ENCODE data around the gene TMEM207. TPM values are rescaled to one million over a fixed set of nuclear protein-coding genes. Genes with fewer than 3 reads are reported as not detected.

The TMEM207 gene
- polyA plus RNA-seq, 3 donors, result 17.8 to 24.0 (median 20.3) TPM

DNA sequence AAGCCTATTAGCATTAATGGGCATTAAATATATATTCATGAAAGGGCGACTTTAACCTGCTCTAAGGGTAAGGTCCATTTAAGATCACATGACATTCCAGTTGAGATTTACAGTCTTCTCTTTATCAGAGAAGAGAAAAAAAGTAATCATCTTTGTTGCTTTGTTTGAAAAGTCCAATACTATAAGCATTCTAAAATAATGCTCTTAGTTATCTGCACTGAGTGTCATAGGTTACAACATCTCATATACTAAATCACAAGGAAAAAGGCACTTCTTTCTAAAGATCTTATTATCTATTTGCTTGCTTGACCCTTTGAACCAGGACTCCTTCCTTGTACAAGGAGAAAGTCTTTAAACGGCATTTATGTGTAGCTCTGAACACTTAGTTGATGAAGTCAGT, 1.4 kb downstream of the TMEM207 start:
- DNase-seq, result no peak

DNA sequence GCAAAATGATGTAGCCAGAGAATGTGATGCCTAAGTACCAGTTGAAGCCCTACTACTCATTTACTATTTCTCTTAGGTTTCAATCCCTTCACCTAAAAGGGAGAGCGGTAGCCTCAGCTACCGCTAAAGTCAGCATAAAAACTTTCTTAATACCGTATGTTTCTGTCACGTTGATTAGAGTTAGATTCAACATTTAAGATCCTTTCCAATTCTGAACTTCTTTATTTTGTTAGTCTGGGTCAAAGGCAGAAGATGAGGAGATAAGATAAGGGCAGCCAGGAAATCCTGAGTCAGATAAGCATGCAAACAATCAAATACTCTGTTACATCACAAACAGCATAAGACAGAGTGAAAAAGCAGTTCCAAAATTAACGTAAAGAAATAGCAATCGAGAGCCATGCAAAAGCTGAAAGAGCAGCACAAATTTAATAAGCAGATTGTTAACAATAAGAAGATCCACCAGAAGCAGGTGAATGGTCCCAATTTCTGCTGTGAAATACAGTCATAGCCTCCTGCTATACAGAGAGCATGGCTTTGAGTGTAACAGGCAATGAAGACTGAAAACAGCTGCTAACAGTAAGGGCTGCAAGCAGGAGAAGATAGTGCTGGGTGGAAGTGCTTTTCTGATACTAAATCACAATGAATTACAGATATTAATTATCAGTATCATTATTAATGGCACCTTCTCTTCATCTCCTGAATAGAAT, 3.0 kb downstream of the TMEM207 start:
- DNase-seq, result no peak

DNA sequence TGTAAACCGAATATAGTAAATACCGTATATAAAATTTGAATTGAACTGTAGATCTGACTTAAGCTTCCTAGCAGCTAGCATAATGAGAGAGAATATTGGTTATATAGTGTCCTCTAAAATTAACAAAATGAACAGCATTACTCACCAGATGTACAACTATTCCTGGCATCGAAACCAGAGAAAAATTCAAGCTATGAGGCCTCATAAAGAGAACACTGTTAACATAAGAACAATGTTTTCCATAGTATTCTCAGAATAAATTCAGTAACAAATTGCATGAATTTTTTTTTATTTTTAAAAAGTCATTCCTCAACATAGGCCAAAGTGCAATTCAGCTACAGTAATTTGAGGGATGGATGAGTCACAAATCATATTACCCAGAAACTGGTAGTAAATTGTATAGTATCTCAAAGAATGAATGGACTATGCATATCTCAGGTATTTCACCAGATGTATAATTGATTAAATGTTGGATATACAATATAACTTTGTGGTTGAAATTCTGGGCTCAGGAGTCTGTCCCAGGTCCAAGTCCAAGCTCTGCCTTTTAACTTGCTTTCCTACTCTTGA, 5.0 kb downstream of the TMEM207 start:
- no peak for DNase-seq

DNA sequence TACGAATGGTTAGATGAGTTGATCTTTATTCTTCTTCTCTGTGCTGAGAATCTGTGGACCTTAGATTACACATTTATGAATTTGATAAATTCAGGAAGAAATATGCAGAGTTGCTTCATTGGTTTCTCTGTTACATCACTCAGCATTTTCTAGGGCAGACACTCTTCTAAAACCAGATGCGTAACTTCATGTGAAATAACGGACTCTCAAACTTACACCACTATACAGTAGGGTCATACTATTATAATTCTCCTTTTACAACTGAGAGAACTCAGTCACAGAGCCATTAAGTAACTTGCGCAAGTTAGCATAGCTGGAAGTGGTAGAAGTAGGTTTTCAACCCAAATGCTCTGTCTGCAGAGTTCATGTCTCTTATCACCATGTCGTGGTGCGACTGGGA, 5.7 kb downstream of the TMEM207 start:
- DNase-seq, result no peak

DNA sequence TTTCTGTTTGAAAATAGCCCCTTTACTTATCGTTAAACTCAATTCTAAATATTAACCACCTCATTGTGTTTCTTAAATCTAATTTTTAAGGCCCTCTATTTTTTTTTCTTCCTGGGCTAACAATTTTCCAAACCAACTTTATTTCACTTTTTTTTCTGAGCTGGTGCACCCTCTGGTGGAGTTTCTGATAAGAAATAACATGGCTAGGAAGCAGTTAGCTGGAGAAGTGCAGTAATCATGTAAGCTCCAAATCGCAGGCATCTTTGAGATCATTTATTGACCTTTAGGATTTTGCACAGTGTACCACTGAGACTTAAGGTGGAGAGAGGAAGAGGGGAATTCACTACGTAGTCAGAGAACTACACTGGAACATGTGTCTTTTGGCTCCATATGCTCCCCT, 6.4 kb downstream of the TMEM207 start:
- DNase-seq, result no peak

DNA sequence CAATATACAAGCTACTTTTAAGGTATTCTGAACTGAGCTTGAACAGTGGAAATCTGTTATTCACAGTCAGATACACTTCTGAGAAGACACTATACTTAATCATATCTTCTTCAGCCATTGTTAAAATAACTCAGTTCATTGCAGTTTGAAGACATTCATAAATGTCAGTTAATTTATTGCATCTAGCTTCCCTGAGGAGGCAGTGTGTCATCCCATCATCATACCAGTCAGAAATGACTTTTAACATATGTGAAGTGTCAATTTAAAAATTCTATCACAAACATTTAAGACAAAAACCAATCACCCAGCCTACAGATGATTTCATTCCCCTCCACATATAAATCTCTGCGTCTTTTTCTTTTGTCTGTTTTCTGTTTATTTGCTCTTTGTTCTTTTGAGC, 7.5 kb downstream of the TMEM207 start:
- no peak for DNase-seq

DNA sequence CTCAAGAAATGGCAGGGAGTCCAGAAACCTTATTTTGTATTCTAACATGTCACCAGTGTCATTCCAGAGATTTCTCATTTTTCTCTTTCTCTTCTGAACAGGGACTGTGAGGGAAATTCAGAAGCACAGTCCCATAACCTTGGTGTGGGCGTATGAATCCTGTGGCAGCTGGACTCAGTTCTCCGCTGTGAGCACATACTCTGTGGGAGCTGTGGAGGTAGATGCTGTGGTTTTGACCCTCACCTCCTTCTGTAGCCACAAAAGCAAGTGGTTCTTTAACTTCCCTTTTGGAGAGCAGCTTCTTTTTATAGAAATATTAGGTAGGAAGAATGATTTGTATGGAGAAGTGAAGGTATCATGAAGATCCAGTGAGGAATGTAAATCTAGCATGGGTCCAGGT, 13.4 kb downstream of the TMEM207 start:
- DNase-seq, result no peak

DNA sequence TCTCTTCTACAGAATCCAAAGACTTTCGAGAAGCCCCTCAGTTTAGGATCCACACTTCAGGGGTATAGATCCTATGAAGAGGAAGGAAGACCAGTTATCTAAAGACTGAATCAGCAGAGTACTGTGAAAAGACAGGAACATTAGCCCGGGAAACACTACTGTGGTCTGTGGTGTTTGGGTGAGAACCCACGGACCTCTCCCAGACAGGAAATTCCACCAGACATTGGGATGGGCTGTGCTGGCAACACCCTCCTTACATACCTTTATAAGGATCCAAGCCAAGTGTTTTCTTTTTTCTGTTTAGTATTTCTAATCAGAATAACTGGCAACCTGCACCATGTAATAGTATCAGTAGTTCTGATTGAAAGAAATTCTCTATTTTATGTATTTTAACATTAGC, 14.1 kb downstream of the TMEM207 start:
- no peak for DNase-seq

DNA sequence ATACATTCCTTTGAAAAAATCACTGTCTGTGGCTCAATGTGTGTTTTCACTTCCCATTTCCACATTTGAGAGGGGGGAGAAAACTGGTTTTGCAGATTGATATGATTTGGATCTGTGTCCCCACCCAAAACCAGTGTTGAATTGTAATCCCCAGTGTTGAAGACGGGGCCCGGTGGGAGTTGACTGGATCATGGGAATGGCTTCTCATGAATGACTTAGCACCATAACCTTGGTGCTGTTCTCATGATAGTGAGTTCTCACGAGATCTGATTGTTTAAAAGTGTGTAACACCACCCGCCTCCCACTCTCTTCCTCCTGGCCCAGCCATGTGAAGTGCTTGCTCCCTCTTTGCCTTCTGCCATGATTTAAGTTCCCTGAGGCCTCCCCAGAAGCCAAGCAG, 16.1 kb downstream of the TMEM207 start:
- no peak for DNase-seq

DNA sequence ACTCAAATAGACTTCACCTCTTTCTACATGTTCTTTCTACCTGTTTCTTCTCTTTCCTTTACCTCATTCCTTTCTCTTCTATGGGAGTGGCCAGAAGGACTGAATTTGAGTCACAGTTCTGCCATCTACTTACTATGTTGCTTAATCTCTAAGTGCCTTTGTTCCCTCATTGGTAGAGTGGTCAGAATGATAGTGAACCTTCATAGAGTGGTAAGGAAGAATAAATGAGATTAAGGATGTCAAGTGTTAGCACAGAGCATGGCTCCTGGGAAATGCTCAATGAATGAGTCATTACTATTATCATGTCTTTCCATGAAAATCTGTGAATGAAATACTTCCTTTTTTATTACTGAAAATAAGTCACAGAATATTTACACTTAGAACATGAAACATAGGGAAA, 17.5 kb downstream of the TMEM207 start:
- DNase-seq, result no peak

DNA sequence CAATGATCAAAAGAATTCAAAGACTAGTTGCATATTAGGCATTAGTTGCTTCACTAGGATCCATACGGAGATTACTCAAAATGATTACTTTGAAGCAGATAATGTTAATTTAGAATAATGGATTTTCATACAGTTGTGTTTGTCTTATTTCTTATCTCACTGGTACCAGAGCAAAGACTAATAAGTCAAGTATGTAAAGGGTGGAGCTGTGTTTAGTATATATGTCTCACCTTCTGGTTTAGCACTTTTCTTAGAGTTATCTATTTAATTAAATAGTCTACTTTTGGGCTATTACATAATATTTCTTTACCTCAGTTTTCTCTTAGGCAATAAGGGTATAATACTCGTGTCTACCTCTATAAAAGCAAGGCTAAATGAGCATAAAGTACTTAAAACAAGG, 18.8 kb downstream of the TMEM207 start:
- no peak for DNase-seq

DNA sequence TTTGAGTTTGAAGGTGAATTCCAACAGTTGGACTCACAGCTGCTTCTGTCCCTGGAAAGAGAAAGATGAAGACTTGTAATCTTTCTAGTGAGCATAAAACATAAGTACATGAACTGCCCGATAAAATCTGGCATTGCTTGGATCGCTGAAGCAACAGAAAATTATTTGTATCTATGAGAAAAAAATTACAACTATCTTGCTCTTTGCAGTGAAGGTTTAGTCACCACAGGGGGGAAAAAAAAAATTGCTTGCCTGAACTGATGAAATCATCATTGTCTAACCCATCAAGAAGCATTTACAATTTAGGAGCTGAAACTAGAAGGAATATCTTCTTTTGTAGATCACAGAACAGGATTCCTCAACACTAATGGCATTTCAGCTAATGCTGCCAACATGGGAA, 20.0 kb downstream of the TMEM207 start:
- DNase-seq, result no peak

DNA sequence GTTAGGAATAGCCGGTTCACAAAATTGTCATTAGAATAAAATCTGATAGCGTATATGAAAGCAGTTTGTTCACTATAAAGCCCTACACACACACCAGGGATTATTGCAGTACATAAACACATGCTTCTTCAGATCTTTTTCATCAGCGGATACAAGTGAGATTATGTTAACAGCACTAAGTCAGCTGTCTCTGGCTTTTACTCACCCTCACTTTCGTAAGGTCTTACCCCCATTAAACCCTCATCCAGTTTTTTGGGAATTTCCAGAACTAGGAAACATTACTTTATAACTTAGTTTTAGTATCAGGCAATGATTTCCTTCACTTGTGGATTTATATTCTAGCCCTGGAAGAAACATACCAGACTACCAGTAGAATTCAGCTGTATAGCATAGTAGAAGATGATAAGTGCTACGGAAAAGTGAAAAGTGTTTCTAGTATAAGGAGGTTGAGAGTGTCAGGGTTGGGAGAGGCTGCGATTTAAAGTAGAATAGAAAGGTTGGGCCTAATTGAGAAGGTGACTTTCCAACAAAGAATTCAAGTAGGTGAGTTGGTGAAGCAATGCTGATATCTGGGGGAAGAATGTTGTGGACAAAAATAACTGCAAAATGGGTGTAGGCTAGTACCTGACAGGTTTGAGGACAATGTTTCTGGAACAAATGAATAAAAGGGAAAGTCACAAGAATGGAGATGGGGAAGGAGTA, 22.7 kb downstream of the TMEM207 start:
- no peak for DNase-seq

DNA sequence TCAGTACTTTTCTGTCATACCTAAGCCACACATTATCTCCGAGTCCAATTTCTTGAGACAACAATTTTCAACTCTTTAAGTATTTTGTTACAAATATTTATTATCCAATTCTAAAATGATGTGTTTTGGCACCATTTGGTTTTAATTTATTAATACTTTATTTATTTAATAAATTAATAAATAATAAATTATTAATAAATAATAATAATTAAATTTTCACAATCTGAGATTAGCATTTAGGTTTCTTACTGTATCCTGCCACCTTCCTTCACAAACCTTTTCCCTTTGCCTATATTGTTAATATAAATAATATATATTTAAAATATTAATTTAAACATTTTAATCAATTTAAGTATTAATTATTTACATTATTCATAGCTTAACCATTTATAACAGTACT, 23.9 kb downstream of the TMEM207 start:
- DNase-seq, result no peak

DNA sequence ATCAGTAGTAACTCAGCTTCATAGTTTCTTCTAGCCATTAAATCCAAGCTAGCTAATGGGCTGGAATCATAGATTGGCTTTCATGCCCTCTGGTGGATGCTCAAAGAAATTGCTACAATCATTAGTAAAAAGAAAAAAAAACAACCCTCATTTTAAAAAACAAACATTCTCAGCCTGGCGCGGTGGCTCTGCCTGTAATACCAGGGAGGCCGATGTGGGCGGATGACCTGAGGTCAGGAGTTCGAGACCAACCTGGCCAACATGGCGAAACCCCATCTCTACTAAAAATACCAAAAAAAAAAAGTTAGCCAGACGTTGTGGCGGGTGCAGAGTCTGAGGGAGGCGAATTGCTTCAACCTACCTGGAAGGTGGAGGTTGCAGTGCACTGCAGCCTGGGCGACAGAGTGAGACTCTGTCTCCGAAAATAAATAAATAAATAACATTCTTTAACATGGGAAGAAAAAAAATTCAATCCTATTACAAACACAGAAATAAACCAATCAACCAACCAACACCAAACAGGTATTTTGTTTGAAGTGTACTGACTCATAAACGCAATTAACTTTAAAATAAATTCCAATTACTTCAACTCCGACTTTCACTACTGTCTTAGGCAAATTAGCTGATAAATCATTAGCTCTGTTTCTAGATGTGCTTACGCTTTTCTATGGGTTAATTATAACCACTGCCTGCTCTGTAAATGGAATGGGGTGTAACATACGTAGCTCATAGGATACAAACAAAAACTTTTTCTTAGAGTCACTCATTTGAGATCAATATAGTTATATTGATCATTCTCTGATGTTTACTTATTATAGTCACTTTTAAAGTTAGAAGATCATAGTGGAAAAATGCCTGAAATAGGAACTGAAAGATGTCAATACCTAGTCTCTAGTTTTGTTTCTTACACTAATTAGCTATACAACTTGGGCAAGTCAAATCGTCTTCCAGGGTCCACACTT, 24.9 kb downstream of the TMEM207 start:
- peak; percentile 54 for DNase-seq

DNA sequence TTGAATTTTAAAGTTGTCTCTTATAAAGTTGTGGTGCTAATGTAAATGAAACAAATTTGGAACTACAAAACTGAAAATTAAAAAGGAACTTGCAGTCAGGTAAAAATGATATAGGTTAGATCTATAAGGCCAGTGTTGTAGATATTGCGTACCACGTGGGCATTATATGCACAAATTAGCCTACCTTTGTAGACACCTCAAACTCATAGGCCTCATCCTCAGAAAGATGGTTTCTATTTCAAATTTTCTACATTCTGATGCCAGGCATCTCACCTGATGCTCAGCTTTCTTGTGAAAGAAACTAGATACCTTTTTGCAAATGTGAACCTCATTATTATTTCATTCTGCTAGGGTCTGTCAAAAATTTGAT, 25.6 kb downstream of the TMEM207 start:
- DNase-seq, result no peak

DNA sequence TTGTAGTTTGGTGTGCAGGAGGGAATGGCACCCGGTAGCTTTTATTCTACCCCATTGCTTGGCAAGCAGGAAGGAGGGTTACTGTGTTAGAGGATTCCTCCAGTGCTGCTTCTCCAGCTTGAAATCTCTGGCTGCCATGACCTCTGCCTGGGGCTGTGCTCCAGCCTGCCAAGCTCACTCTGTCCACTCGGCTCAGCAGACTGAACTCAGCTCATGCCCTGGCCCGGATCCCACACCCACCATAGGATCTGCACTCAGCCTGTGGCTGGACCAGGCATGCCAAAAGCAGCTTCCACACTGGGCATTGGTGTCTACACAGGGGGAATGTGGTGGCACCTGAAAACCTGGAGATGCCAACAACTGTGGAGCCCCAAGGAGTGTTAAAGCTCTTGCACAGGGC, 35.4 kb downstream of the TMEM207 start:
- no peak for DNase-seq

DNA sequence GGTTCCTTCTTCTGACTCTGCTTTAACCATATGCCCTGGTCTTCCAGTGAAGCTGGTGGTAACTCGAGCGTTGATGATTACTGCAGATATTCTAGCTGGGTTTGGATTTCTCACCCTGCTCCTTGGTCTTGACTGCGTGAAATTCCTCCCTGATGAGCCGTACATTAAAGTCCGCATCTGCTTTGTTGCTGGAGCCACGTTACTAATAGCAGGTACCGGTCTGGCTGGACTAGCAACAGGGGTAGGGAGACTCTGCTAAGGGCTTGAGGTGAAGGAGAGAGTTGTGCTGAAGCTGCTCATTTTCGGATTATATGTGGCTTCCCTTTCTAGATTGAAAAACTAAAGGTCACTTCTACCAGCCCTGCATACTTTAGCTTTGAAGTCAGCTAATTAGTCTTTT, 45.0 kb downstream of the TMEM207 start:
- no peak for DNase-seq

DNA sequence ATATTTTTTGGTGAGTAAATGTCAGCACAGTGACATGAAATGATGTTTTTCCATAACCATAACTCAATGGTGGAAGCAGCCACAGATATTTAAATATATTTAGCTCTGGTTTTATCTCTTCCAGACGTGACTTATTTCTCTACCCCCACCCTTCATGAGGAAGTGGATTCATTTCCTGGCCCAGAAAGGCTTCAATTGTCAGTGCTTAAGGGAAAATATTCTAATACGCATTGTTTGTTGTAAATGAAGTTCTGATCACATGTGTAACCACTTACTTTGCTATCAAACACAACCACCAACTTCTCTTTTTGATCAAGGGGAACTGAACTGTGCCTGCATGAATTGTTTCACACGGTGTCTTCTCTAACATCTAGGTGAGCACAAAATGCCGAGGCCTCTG, 47.7 kb downstream of the TMEM207 start:
- DNase-seq, result no peak

DNA sequence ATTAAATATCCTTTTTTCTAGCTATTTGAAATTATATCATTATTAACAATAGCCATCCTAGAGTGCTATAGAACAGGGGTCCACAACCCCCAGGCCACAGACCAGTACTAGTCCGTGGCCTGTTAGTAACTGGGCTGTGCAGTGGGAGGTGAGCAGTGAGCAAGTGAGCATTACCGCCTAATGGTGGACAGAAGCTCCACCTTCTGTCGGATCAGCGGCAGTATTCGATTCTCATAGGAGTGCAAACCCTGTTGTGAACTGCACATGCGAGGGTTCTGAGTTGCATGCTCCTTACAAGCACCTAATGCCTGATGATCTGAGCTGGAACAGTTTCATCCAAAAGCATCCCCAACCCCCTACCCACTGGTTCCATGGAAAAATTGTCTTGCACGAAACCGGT, 50.0 kb downstream of the TMEM207 start:
- DNase-seq, result no peak

DNA sequence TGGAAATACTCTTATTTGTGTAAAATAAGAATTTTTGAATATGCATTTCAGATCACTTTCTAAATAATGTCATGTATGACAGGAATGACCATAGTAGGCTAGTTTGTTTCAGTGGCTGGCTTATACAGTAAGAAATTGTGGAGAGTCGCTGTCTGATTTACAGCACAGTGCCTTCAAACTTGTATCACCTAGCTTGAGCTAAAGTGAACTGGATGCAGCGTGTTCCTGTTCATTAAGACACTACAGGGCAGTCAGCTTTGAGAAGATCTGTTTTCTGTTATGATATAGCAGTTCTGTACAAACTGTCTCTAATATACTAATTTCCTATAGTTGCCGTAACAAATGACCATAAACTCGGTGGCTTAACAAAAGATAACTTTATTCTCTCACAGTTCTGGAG, 51.8 kb downstream of the TMEM207 start:
- DNase-seq, result no peak

DNA sequence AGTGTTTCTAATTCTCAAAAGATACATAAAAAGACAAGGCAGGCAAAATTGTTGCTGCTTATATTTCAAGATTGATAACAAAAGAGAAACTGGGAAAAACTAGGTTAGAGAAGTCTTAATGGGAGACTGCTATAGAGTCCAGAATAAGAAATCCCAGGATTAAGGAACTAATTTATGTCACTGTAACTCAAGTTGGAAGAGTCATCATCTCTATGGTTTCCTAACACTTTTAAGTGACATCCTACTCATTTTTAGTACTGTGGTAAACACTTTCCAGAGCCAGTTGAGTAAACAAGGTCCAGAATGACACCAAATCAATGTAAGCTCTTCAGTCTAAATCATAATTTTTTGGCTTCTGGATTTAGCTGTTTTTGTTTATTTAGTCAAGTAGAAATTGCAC, 53.7 kb downstream of the TMEM207 start:
- DNase-seq, result no peak

DNA sequence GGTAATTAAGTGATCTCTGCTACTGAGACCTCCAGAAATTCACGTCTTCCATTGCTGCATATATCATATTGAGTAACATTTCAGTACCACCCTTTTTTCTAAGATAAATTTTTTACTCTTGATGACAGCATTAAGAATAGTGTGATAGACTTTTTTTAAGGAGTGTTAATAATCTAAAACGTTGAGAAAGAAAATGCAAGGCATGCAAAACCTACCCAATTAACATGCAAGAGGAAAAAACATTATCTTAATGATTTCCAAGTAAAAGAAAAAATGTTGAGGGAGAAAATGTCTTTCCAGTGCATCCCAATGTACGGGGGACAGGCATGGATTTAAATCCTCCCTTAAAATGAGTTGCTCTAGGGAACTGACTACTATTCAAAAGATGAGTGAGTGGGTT, 61.0 kb downstream of the TMEM207 start:
- no peak for DNase-seq
